Measurements from ENCODE around the gene ATAT1. TPM values are rescaled to one million over a fixed set of nuclear protein-coding genes. Genes with fewer than 3 reads are reported as not detected.
"Not testable (repeated sequence)": the region's sequence is repeated elsewhere in the genome, so short reads cannot be mapped to it uniquely, and the experiment has no call there.

Gene ATAT1
- total RNA-seq, 1 donor from 2014 or later, result 9.2 TPM

- intact Hi-C loops (cut with micrococcal nuclease), result loop anchor here (1.0 to 10.0 kb wide), 10 partner anchors 20 to 1548 kb away; partner anchors contain the start of genes ABCF1, ATAT1, GPSM3 and GTF2H4
Observed at GRCh38 chr6:30646450-30647241, 20.0 kb downstream of the ATAT1 start, which contains the start of gene C6orf136. Gene C6orf136, plus strand, starts transcription at chr6:30647133. Its CDS starts 99 bp downstream, at chr6:30647232.

GRCh38 chr6:30647242-30648116 lies 20.8 kb downstream of the ATAT1 start:
- intact Hi-C loops (cut with micrococcal nuclease), result loop anchor here (1.0 to 10.0 kb wide), 10 partner anchors 21 to 1547 kb away; partner anchors contain the start of genes ABCF1, ATAT1, GPSM3 and GTF2H4

- intact Hi-C loops (cut with micrococcal nuclease), result no loop called here
Observed at GRCh38 chr6:30651143-30651542, 24.5 kb downstream of the ATAT1 start.

GRCh38 chr6:30654798-30655742 lies 28.4 kb downstream of the ATAT1 start:
- intact Hi-C loops (cut with micrococcal nuclease), result no loop called here

- intact Hi-C loops (cut with micrococcal nuclease), result no loop called here
Observed at GRCh38 chr6:30655743-30656094, 29.0 kb downstream of the ATAT1 start.

- intact Hi-C loops (cut with micrococcal nuclease), result no loop called here
Observed at GRCh38 chr6:30656513-30656912, 29.8 kb downstream of the ATAT1 start.

- intact Hi-C loops (cut with micrococcal nuclease), result no loop called here
Observed at GRCh38 chr6:30657454-30657853, 30.8 kb downstream of the ATAT1 start.

- intact Hi-C loops (cut with micrococcal nuclease), result not testable (repeated sequence)
Observed at GRCh38 chr6:30657922-30658321, 31.2 kb downstream of the ATAT1 start.

GRCh38 chr6:30664994-30665767 lies 38.5 kb downstream of the ATAT1 start:
- intact Hi-C loops (cut with micrococcal nuclease), result no loop called here

- intact Hi-C loops (cut with micrococcal nuclease), result not testable (repeated sequence)
Observed at GRCh38 chr6:30666300-30666699, 39.6 kb downstream of the ATAT1 start.

- intact Hi-C loops (cut with micrococcal nuclease), result no loop called here
Observed at GRCh38 chr6:30670760-30671527, 44.3 kb downstream of the ATAT1 start.

GRCh38 chr6:30672445-30673253 lies 46.0 kb downstream of the ATAT1 start, which contains the start of gene DHX16:
Gene DHX16, minus strand, starts transcription at chr6:30673006. Its CDS starts 165 bp downstream, at chr6:30672841.
- intact Hi-C loops (cut with micrococcal nuclease), result loop anchor here (1.0 to 2.0 kb wide), 9 partner anchors 10 to 236 kb away; partner anchors contain the start of genes ABCF1, ATAT1, C6orf136 and GNL1

GRCh38 chr6:30676660-30677285 lies 50.1 kb downstream of the ATAT1 start:
- intact Hi-C loops (cut with micrococcal nuclease), result no loop called here

GRCh38 chr6:30678964-30679726 lies 52.5 kb downstream of the ATAT1 start:
- intact Hi-C loops (cut with micrococcal nuclease), result loop anchor here (1.0 to 2.0 kb wide), 4 partner anchors 8 to 408 kb away; no protein-coding TSS in a partner anchor

GRCh38 chr6:30679765-30680535 lies 53.3 kb downstream of the ATAT1 start:
- intact Hi-C loops (cut with micrococcal nuclease), result loop anchor here (1.0 to 5.0 kb wide), 5 partner anchors 7 to 407 kb away; no protein-coding TSS in a partner anchor

- intact Hi-C loops (cut with micrococcal nuclease), result loop anchor here (1.0 to 5.0 kb wide), 9 partner anchors 8 to 227 kb away; partner anchors contain the start of genes ATAT1, DHX16, GNL1 and GTF2H4
Observed at GRCh38 chr6:30681766-30682142, 55.1 kb downstream of the ATAT1 start.

Data from T-helper 1 cell treated with Interleukin-12 subunit alpha and Interleukin-12 subunit beta and Interleukin-4 antibody, amounts not matched to agents 30 ng/mL and 1 ng/mL, for 36 hours (primary cell).